WI38 (cell line): ENCODE results near the gene SS18L1.

Experiments
- H3K4me3 ChIP-seq: 2 replicates; pipeline ENCODE4 v1.5.1; 2011; ENCODE audit warnings: low read depth, mild to moderate bottlenecking, control low read depth, low read length
- TF ChIP-seq, protein P1 (sequence below): IDR thresholded peaks from 2 replicates; pipeline ENCODE4 v1.5.1; 2012; ENCODE audit warnings: low read depth, mild to moderate bottlenecking, control low read depth, low read length

Gene SS18L1

DNA sequence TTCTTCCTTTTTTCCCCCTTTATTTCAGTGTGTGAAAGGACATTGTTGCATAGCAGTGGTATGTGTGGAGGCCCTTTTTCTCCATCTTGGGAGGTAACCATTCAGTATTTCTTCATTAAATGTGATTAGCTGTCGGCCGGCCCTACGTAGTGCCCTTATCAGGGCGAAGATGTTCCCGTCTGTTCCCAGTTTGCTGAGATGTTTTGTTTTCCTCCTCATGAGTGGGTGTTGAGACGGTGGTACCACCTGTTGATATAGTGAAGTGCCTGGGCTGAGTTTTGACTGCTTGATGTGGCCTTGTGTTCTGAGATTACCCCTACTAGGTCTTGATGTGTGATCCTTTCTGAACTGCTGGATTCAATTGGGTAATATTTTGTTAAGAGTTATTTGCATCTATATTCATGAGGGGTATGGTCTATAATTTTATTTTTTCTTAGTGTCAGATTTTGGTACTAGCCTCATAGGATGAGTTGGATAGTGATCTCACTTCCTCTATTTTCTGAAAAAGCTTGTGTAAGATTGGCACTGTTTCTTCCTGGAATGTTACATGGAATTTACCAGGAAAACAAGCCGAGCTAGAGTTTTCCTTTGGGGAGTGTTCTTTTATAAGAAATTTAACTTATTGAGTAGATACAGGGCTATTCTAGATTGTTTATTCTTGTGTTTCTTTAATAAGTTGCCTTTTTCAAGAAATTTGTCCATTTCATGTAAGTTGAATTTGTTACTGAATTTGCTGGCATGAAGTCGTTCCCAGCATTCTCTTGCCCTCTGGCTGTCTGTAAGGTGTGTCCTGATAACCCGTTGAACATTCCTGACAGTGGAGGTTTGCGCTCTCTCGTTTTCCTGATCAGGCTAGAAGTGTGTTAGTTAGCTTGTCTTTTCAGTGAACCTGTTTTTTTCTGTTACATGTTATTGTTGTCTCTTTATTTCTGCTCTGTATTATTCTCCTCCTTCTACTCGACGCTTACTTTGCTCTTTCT, 43.6 kb downstream of the SS18L1 start:
- TF ChIP-seq, protein P1, sequence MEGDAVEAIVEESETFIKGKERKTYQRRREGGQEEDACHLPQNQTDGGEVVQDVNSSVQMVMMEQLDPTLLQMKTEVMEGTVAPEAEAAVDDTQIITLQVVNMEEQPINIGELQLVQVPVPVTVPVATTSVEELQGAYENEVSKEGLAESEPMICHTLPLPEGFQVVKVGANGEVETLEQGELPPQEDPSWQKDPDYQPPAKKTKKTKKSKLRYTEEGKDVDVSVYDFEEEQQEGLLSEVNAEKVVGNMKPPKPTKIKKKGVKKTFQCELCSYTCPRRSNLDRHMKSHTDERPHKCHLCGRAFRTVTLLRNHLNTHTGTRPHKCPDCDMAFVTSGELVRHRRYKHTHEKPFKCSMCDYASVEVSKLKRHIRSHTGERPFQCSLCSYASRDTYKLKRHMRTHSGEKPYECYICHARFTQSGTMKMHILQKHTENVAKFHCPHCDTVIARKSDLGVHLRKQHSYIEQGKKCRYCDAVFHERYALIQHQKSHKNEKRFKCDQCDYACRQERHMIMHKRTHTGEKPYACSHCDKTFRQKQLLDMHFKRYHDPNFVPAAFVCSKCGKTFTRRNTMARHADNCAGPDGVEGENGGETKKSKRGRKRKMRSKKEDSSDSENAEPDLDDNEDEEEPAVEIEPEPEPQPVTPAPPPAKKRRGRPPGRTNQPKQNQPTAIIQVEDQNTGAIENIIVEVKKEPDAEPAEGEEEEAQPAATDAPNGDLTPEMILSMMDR, result no peak
- no peak overlapping the region for H3K4me3 ChIP-seq

DNA sequence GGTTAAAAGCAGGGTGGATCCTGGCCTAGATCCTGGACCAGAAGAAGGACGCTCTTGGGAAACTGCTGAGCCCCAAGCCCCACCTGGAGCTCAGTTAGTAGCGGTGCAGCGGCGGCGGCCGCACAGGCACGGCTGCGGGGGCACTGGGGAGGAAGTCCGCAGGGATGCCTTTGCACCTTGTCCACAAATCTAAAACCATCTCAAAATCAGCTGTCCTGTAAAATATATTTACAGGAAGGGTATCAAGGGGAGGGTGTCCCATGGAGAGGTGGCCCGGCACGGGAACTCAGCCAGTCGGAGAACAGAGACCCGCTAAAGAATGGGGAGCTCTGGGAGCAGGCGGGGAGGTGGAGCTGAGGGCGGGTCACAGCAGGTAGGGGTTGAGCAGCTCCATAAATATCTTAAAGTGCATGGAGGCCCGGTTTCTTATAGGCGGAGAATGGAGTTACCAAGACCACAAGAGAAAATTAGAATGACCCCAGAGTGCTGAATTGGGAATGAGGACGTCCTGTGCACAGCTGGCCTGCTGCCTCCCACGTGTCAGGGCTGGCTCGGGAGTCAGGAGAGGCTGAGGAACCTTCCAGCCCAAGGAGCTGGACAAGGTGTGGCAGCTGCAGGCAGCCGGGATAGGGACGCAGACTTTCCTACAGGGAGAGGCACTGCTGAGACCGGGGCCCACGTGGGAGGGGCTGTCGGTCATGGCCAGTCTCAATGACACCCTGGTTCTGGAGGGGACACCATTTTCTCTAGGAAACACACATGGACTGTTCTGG, 47.3 kb downstream of the SS18L1 start:
- TF ChIP-seq, protein P1, result no peak

DNA sequence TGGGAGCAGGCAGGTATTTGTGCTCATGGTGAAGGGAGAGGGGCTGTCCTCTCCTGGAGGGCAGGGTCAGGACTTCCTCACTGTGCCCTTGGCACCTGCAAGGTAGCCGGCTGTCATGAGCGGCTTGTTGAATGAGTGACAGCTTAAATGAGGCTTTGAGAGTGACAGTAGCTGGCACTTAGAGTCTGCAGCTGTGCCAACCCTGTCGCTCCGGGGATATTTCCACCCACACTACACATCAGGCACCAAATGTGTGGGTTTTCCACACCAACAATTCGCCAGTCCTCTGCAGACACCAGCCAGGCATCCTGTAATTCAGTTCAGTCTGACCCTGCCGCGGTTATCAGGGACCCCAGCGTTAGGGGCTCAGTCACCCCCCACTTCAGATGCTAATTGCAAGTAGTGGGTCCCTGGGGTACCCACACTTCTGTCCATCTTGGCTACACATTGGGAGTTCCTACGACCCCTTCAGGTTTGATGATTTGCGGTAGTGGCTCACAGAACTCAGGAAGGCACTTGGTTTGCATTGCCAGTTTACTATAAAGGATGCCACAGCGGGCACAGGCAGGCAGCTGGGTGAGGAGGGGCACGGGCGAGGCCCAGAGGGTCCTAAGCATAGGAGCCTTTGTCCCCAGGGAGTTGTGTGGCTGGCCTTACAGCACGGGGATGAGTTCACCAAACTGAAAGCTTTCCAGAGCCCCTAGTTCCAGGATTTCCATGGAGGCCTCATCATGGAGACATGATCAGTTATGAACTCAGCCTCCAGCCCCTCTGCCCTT, 48.4 kb downstream of the SS18L1 start:
- no peak overlapping the region for H3K4me3 ChIP-seq
- TF ChIP-seq, protein P1, result no peak

More for the DNA sequence above, 47.3 kb downstream of the SS18L1 start:
- H3K4me3 ChIP-seq, result no peak overlapping the region

GRCh38 chr20:62192635-62193034, 49.1 kb downstream of the SS18L1 start:
- TF ChIP-seq, protein P1, result no peak

GRCh38 chr20:62193079-62194025, 49.8 kb downstream of the SS18L1 start:
- no peak overlapping the region for H3K4me3 ChIP-seq
- TF ChIP-seq, protein P1, result no peak

More at GRCh38 chr20:62192635-62193034, 49.1 kb downstream of the SS18L1 start:
- H3K4me3 ChIP-seq, result no peak overlapping the region

GRCh38 chr20:62195075-62195405, 51.5 kb downstream of the SS18L1 start:
- TF ChIP-seq, protein P1, result no peak
- H3K4me3 ChIP-seq, result no peak overlapping the region
